Transverse colon (tissue), 3 donors: ENCODE data around the gene SRSF11.

Source experiments
- POLR2A ChIP-seq: fragments of 450-650 bp; IDR thresholded peaks from one replicate; pipeline ENCODE4 v1.6.1; 2016; ENCODE audit warnings: antibody characterized with exemption, mild to moderate bottlenecking, moderate library complexity
- POLR2AphosphoS5 ChIP-seq, 3 donors: sonication (generic); formaldehyde crosslinking; IDR thresholded peaks; one replicate each; pipeline ENCODE4 v1.6.1; 2016; ENCODE audit warnings: antibody characterized with exemption in 3 of 3

GRCh38 chr1:70288166-70288565 is 67.0 kb downstream of the SRSF11 start:
- TF ChIP-seq POLR2A, result no peak
- no peak for TF ChIP-seq POLR2AphosphoS5 (IDR thresholded peaks at IDR 0.05)
